Sigmoid colon (tissue), 7 donors: ENCODE results near the gene IGFBPL1. TPM values are rescaled to one million over a fixed set of nuclear protein-coding genes. Genes with fewer than 3 reads are reported as not detected.

Experiments
- DNase-seq: peaks from one replicate; pipeline ENCODE4 v3.0.0-alpha.2; 2019
- H3K27ac ChIP-seq, 4 donors: fragments of 200-600 bp; sonication (generic); one replicate each; pipeline ENCODE4 v1.5.1; 2016 to 2019; ENCODE audit warnings: mild to moderate bottlenecking in 1 of 4
- H3K27me3 ChIP-seq, 3 donors: fragments of 200-600 bp; sonication (generic); one replicate each; pipeline ENCODE4 v1.5.1; 2019; ENCODE audit warnings: mild to moderate bottlenecking in 1 of 3
- H3K36me3 ChIP-seq, 4 donors: fragments of 200-600 bp; sonication (generic); one replicate each; pipeline ENCODE4 v1.5.1; 2016 to 2019
- H3K4me1 ChIP-seq, 4 donors: fragments of 200-600 bp; sonication (generic); one replicate each; pipeline ENCODE4 v1.5.1; 2017 to 2019
- H3K4me3 ChIP-seq, 4 donors: fragments of 200-600 bp; sonication (generic); one replicate each; pipeline ENCODE4 v1.5.1; 2017 to 2019; ENCODE audit warnings: mild to moderate bottlenecking in 2 of 4, moderate library complexity in 1 of 4
- H3K9me3 ChIP-seq, 4 donors: fragments of 200-600 bp in 3 of 4; sonication (generic) in 3 of 4; one replicate each; pipeline versions ENCODE4 v1.5.1 to v1.6.1; 2013 to 2019
- EP300 ChIP-seq, 4 donors: sonication (generic); formaldehyde crosslinking; IDR thresholded peaks; one replicate each; pipeline ENCODE4 v1.6.1; 2017; ENCODE audit warnings: antibody characterized with exemption in 4 of 4
- POLR2A ChIP-seq, 2 donors: fragments of 450-650 bp; IDR thresholded peaks; one replicate each; pipeline ENCODE4 v1.6.1; 2016; ENCODE audit warnings: antibody characterized with exemption in 2 of 2, mild to moderate bottlenecking in 2 of 2, moderate library complexity in 2 of 2
- POLR2AphosphoS5 ChIP-seq, 4 donors: sonication (generic); formaldehyde crosslinking; IDR thresholded peaks; one replicate each; pipeline ENCODE4 v1.6.1; 2017; ENCODE audit warnings: antibody characterized with exemption in 4 of 4
- WGBS, 2 donors: extraction: QIAGEN DNeasy Blood & Tissue Kit; methylation state at CpG; one replicate each; pipeline ENCODE4 v1.1.7; 2013; 5-methylcytosine and 5-hydroxymethylcytosine counted together
- intact Hi-C: fragments of 100-400 bp; cut with DNase I; formaldehyde crosslinking; loops from one replicate; pipeline ENCODE4 v1.15.1; 2023
- polyA plus RNA-seq, 3 donors: library from polyadenylated mRNA; stranded (reverse); fragments of 200-250 nt; gene quantifications; one replicate each; pipeline ENCODE4 v1.2.3, GENCODE V29; 2013
- total RNA-seq, 4 donors: library from RNA; depleted of rRNA; stranded (reverse); fragments of >200 nt; gene quantifications; one replicate each; pipeline ENCODE4 v1.1.0, GENCODE V29; 2016
- TF ChIP-seq, protein P1 (sequence below), 4 experiments: fragments of 450-650 bp in 3 of 4; fragments of 200-600 bp in 1 of 4; IDR thresholded peaks; one replicate each; pipeline ENCODE4 v1.5.1; 2016 to 2019; ENCODE audit warnings: antibody characterized with exemption in 4 of 4, mild to moderate bottlenecking in 3 of 4, moderate library complexity in 2 of 4
- donor health status: healthy with polysubstance abuse.
- donor health status: Bipolar disorder and iron deficiency.
- donor health status: healthy.

Gene IGFBPL1
- total and polyA plus RNA-seq, 7 donors, result 0.23 to 2.2 (median 0.87) TPM; not detected in 3

DNA sequence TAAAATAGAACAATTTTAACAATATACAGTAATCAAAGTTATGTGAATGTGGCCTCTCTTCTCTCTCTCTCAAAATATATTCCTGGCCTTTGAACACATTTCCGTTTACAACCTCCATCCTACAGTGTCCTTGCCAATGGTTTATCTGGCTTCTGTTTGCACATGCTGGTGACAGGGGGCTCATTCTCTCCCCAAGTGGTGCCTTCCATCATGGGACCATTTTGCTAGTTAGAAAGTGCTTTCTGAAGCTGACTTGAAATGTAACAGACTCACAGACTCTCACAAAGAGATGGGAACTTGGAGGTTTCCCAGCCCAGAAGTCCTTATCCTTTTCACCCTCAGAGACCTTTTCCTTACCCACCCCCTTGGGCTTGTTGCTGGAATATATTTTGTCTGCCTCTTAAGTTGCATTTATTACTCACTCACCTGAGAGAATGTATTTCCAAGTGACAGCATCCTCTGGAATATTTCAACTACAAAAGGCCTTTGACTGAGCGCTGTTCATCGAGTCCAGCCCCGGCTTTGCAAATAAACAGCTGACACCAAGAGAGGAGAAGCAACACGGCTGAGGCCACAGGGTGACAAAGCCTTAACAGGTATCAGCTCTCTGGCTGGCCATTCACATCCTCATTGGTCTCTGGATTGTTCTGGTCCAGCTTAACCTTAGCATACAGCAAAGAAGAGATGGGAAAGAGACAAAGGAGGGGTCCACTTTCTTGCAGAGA is 49.2 kb downstream of the IGFBPL1 start:
- Histone ChIP-seq H3K27me3 (no peaks in the 10 kb centered on the region), H3K4me3 (no peak overlapping the region), H3K27ac (peak overlapping the region; percentile 7 to 78 (median 40)), H3K9me3 (no peaks in the 10 kb centered on the region), H3K4me1 (peaks cover 0 to 45% (median 25%) of the 10 kb centered on the region in 4 donors), H3K36me3 (no peaks in the 10 kb centered on the region)
- 26 to 62% methylated on average over 5 of the region's 5 CpGs for WGBS, 2 donors
- intact Hi-C loops, result no loop called here
- TF ChIP-seq, protein P1, sequence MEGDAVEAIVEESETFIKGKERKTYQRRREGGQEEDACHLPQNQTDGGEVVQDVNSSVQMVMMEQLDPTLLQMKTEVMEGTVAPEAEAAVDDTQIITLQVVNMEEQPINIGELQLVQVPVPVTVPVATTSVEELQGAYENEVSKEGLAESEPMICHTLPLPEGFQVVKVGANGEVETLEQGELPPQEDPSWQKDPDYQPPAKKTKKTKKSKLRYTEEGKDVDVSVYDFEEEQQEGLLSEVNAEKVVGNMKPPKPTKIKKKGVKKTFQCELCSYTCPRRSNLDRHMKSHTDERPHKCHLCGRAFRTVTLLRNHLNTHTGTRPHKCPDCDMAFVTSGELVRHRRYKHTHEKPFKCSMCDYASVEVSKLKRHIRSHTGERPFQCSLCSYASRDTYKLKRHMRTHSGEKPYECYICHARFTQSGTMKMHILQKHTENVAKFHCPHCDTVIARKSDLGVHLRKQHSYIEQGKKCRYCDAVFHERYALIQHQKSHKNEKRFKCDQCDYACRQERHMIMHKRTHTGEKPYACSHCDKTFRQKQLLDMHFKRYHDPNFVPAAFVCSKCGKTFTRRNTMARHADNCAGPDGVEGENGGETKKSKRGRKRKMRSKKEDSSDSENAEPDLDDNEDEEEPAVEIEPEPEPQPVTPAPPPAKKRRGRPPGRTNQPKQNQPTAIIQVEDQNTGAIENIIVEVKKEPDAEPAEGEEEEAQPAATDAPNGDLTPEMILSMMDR (IDR thresholded peaks at IDR 0.05), result no peak
- TF ChIP-seq POLR2A (IDR thresholded peaks at IDR 0.05) (no peak), EP300 (IDR thresholded peaks at IDR 0.05) (peak in 2 of 4 donors; percentile 46 to 90), POLR2AphosphoS5 (IDR thresholded peaks at IDR 0.05) (peak; percentile 34 to 88 (median 76))
- DNase-seq, result no peak

DNA sequence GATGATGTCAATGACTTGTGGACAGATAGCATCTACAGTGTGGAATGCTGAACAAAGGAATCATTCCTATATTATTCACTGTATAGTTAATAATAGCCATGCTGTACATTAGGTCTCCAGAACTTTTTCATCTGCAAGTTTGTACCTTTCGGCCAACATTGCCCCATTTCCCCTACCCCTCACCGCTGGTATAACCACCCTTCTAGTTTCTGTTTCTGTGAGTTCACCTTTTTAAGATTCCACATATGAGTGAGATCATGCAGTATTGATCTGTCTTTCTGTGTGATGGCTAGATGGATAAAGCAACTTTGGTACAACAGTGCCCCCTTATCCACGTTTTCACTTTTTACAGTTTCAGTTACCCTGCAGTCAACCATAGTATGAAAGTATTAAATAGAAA is 50.6 kb downstream of the IGFBPL1 start:
- intact Hi-C loops, result no loop called here
- no peak for DNase-seq
- Histone ChIP-seq H3K27ac (peak overlapping the region in 3 of 4 donors; percentile 60 to 78 (median 69)), H3K4me3 (no peak overlapping the region), H3K36me3 (no peaks in the 10 kb centered on the region), H3K4me1 (peaks cover 0 to 45% (median 25%) of the 10 kb centered on the region in 4 donors), H3K27me3 (no peaks in the 10 kb centered on the region), H3K9me3 (no peaks in the 10 kb centered on the region)
- WGBS, 2 donors, result 78 to 81% methylated on average over 3 of the region's 3 CpGs
- TF ChIP-seq EP300 (IDR thresholded peaks at IDR 0.05) (no peak), POLR2AphosphoS5 (IDR thresholded peaks at IDR 0.05) (no peak), POLR2A (IDR thresholded peaks at IDR 0.05) (no peak)
- TF ChIP-seq, protein P1 (IDR thresholded peaks at IDR 0.05), result no peak

DNA sequence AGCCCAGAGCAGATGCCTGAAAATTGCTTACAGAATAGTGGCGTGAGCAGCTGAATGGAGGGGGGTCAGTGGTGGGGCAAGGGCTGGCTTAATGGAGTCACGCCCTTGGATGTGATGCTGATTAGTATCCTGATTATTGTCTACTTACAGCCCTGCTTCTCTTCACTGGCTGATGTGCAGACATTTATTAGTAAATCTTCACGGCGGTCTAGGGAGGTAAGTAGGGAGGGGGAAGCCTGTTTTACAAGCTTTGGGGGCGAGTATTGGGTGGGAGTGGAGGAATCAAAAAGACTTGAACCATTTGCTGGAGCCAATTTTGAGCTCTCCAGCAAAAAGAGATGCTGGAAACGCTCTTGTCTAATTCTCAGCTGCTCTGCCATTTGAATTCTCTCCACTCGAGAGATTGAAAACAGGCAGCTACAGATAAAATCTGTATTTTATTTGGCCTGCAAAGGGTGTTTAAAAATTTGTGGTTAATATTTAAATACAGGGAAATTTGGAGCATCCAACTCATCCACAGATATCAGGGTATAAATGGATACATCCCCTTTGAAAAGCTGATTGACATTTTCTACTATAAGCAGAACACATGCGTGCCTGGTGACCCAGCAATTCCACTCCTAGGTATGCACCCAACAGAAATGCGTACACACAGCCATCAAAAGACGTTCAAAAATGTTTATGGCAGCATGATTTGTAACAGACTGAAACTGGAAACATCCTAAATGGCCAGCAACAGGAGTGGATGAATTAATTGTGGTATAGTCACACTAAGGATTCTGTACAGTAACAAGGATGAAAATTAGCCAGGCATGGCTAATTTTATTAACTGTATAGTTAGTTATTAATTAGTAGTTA is 51.3 kb downstream of the IGFBPL1 start:
- H3K36me3 ChIP-seq, result no peaks in the 10 kb centered on the region
- H3K4me1 ChIP-seq, result peaks cover 0 to 45% (median 25%) of the 10 kb centered on the region in 4 donors
- WGBS, 2 donors, result 72 to 75% methylated on average over 10 of the region's 10 CpGs
- H3K27me3 ChIP-seq, result no peaks in the 10 kb centered on the region
- TF ChIP-seq POLR2A (IDR thresholded peaks at IDR 0.05), result no peak
- TF ChIP-seq POLR2AphosphoS5 (IDR thresholded peaks at IDR 0.05), result peak in 3 of 4 donors; percentile 40 to 83 (median 79)
- peak in 1 of 4 donors; percentile 86 for TF ChIP-seq EP300 (IDR thresholded peaks at IDR 0.05)
- intact Hi-C loops, result no loop called here
- no peaks in the 10 kb centered on the region for H3K9me3 ChIP-seq
- DNase-seq, result no peak
- no peak overlapping the region for H3K4me3 ChIP-seq
- peak overlapping the region in 3 of 4 donors; percentile 58 to 78 (median 60) for H3K27ac ChIP-seq

DNA sequence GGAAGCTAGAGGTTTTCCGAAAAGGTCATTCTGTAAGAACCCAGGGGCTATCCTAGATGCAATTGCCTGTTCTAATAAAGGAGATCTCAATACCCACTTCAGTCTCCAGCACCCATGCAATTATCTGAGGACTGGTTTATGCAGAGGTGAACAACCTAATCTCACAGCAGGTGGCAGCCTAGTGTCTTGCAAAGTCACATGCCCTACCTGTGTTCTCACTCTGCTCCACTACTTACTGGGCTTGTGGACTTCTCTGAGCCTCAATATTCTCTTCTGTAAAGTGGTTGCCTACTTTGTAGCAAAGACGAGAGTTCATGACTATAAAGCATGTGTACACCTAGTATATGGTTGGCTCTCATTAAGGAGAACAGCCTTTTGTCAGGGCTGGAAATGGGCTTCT is 52.8 kb downstream of the IGFBPL1 start:
- no peaks in the 10 kb centered on the region for H3K36me3 ChIP-seq
- no peak for DNase-seq
- WGBS, 2 donors, result 43 to 78% methylated on average over 2 of the region's 2 CpGs
- peaks cover 0 to 39% (median 21%) of the 10 kb centered on the region in 4 donors for H3K4me1 ChIP-seq
- no peaks in the 10 kb centered on the region for H3K27me3 ChIP-seq
- H3K9me3 ChIP-seq, result no peaks in the 10 kb centered on the region
- TF ChIP-seq, protein P1 (IDR thresholded peaks at IDR 0.05), result peak in 2 of 4 experiments; percentile 14 to 31
- TF ChIP-seq EP300 (IDR thresholded peaks at IDR 0.05), result no peak
- TF ChIP-seq POLR2A (IDR thresholded peaks at IDR 0.05), result no peak
- TF ChIP-seq POLR2AphosphoS5 (IDR thresholded peaks at IDR 0.05), result no peak
- H3K27ac ChIP-seq, result peak overlapping the region in 1 of 4 donors; percentile 78
- intact Hi-C loops, result loop anchor here (2.0 kb wide), 1 partner anchor 29 kb away; no protein-coding TSS in a partner anchor
- no peak overlapping the region for H3K4me3 ChIP-seq

DNA sequence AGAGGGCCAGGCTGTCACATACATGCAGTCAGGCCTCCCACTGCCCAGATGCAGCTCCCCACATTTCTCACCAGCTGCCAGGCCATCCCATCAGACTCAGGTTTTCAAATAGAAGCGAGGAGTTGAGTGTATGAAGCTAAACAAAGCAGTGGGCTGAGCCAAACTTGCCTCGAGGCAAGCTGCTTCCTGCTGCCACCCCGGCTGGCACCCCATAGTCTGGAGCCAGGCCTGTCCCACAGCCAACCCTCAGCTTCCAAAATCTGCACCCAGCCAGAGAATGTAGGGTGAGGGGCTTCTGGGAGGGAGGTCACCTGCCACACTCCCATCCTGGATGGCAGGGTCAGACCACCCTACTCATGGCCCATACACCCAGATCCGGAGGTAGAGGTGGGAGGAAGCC is 54.1 kb downstream of the IGFBPL1 start:
- H3K27ac ChIP-seq, result no peak overlapping the region
- peaks cover 0 to 32% (median 16%) of the 10 kb centered on the region in 4 donors for H3K4me1 ChIP-seq
- WGBS, 2 donors, result 59 to 67% methylated on average over 4 of the region's 4 CpGs
- no peak overlapping the region for H3K4me3 ChIP-seq
- H3K27me3 ChIP-seq, result no peaks in the 10 kb centered on the region
- TF ChIP-seq POLR2A (IDR thresholded peaks at IDR 0.05) (no peak), POLR2AphosphoS5 (IDR thresholded peaks at IDR 0.05) (no peak), EP300 (IDR thresholded peaks at IDR 0.05) (no peak)
- TF ChIP-seq, protein P1 (IDR thresholded peaks at IDR 0.05), result no peak
- no peaks in the 10 kb centered on the region for H3K9me3 ChIP-seq
- H3K36me3 ChIP-seq, result no peaks in the 10 kb centered on the region
- no peak for DNase-seq
- intact Hi-C loops, result loop anchor here (2.0 kb wide), 1 partner anchor 31 kb away; no protein-coding TSS in a partner anchor
